ENCODE results near the gene RGS19. TPM values are rescaled to one million over a fixed set of nuclear protein-coding genes. Genes with fewer than 3 reads are reported as not detected.

Gene RGS19
- total and polyA plus RNA-seq, 2 of the 8 experiments (the other 6 are each of a cell fraction or from before 2014, with no cell fraction given) = 12.7 to 16.8 TPM

DNA sequence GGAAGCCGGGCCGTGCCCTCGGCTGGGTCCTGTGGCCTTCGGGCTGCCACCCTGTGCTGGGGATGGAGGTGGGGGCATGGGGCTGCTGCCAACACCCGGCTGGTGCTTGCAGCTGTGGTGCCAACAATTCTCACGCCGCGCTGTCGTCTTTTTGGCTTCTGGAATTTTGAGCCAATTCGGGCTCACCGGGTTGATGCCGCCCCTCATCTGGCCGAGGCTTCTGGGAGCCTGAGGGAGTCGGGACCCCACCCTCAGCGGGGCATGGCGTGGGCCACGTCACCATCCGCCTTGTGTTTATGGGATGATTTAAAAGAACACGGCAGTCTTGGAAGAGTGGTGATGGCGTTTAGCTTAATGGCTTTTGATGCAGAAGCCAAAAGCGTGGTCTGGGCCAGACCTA is 36.7 kb upstream of the RGS19 start (continued):
- TF ChIP-seq, protein P1, sequence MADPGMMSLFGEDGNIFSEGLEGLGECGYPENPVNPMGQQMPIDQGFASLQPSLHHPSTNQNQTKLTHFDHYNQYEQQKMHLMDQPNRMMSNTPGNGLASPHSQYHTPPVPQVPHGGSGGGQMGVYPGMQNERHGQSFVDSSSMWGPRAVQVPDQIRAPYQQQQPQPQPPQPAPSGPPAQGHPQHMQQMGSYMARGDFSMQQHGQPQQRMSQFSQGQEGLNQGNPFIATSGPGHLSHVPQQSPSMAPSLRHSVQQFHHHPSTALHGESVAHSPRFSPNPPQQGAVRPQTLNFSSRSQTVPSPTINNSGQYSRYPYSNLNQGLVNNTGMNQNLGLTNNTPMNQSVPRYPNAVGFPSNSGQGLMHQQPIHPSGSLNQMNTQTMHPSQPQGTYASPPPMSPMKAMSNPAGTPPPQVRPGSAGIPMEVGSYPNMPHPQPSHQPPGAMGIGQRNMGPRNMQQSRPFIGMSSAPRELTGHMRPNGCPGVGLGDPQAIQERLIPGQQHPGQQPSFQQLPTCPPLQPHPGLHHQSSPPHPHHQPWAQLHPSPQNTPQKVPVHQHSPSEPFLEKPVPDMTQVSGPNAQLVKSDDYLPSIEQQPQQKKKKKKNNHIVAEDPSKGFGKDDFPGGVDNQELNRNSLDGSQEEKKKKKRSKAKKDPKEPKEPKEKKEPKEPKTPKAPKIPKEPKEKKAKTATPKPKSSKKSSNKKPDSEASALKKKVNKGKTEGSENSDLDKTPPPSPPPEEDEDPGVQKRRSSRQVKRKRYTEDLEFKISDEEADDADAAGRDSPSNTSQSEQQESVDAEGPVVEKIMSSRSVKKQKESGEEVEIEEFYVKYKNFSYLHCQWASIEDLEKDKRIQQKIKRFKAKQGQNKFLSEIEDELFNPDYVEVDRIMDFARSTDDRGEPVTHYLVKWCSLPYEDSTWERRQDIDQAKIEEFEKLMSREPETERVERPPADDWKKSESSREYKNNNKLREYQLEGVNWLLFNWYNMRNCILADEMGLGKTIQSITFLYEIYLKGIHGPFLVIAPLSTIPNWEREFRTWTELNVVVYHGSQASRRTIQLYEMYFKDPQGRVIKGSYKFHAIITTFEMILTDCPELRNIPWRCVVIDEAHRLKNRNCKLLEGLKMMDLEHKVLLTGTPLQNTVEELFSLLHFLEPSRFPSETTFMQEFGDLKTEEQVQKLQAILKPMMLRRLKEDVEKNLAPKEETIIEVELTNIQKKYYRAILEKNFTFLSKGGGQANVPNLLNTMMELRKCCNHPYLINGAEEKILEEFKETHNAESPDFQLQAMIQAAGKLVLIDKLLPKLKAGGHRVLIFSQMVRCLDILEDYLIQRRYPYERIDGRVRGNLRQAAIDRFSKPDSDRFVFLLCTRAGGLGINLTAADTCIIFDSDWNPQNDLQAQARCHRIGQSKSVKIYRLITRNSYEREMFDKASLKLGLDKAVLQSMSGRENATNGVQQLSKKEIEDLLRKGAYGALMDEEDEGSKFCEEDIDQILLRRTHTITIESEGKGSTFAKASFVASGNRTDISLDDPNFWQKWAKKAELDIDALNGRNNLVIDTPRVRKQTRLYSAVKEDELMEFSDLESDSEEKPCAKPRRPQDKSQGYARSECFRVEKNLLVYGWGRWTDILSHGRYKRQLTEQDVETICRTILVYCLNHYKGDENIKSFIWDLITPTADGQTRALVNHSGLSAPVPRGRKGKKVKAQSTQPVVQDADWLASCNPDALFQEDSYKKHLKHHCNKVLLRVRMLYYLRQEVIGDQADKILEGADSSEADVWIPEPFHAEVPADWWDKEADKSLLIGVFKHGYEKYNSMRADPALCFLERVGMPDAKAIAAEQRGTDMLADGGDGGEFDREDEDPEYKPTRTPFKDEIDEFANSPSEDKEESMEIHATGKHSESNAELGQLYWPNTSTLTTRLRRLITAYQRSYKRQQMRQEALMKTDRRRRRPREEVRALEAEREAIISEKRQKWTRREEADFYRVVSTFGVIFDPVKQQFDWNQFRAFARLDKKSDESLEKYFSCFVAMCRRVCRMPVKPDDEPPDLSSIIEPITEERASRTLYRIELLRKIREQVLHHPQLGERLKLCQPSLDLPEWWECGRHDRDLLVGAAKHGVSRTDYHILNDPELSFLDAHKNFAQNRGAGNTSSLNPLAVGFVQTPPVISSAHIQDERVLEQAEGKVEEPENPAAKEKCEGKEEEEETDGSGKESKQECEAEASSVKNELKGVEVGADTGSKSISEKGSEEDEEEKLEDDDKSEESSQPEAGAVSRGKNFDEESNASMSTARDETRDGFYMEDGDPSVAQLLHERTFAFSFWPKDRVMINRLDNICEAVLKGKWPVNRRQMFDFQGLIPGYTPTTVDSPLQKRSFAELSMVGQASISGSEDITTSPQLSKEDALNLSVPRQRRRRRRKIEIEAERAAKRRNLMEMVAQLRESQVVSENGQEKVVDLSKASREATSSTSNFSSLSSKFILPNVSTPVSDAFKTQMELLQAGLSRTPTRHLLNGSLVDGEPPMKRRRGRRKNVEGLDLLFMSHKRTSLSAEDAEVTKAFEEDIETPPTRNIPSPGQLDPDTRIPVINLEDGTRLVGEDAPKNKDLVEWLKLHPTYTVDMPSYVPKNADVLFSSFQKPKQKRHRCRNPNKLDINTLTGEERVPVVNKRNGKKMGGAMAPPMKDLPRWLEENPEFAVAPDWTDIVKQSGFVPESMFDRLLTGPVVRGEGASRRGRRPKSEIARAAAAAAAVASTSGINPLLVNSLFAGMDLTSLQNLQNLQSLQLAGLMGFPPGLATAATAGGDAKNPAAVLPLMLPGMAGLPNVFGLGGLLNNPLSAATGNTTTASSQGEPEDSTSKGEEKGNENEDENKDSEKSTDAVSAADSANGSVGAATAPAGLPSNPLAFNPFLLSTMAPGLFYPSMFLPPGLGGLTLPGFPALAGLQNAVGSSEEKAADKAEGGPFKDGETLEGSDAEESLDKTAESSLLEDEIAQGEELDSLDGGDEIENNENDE (IDR thresholded peaks at IDR 0.05; ENCODE audit: insufficient replicate concordance, low read length) = no peak
- TF ChIP-seq KDM4A (IDR thresholded peaks at IDR 0.05; ENCODE audit: low read depth, low read length, severe bottlenecking) (no peak), RXRA (IDR thresholded peaks at IDR 0.05; ENCODE audit: insufficient read depth, low read depth, low read length) (no peak), GTF2F1 (IDR thresholded peaks at IDR 0.05; ENCODE audit: borderline replicate concordance, low read depth, low read length) (no peak), BCL11A (IDR thresholded peaks at IDR 0.05; ENCODE audit: low read depth in 2 of 2, low read length in 2 of 2) (no peak), BACH1 (IDR thresholded peaks at IDR 0.05; ENCODE audit: low read length) (no peak), SP2 (IDR thresholded peaks at IDR 0.05; ENCODE audit: low read length) (no peak), YY1 (IDR thresholded peaks at IDR 0.05; ENCODE audit: low read depth, low read length) (no peak), SIRT6 (IDR thresholded peaks at IDR 0.05; ENCODE audit: low read length) (no peak)
- TF ChIP-seq, protein P2, sequence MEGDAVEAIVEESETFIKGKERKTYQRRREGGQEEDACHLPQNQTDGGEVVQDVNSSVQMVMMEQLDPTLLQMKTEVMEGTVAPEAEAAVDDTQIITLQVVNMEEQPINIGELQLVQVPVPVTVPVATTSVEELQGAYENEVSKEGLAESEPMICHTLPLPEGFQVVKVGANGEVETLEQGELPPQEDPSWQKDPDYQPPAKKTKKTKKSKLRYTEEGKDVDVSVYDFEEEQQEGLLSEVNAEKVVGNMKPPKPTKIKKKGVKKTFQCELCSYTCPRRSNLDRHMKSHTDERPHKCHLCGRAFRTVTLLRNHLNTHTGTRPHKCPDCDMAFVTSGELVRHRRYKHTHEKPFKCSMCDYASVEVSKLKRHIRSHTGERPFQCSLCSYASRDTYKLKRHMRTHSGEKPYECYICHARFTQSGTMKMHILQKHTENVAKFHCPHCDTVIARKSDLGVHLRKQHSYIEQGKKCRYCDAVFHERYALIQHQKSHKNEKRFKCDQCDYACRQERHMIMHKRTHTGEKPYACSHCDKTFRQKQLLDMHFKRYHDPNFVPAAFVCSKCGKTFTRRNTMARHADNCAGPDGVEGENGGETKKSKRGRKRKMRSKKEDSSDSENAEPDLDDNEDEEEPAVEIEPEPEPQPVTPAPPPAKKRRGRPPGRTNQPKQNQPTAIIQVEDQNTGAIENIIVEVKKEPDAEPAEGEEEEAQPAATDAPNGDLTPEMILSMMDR (IDR thresholded peaks at IDR 0.05; ENCODE audit: control extremely low read depth in 1 of 3, insufficient read depth in 1 of 3, low read depth in 1 of 3, low read length in 3 of 3) = no peak
